ENCODE data around the gene TTLL11. TPM values are rescaled to one million over a fixed set of nuclear protein-coding genes. Genes with fewer than 3 reads are reported as not detected.

TTLL11 gene
- total RNA-seq, 1 donor from 2014 or later, result 6.9 TPM

DNA sequence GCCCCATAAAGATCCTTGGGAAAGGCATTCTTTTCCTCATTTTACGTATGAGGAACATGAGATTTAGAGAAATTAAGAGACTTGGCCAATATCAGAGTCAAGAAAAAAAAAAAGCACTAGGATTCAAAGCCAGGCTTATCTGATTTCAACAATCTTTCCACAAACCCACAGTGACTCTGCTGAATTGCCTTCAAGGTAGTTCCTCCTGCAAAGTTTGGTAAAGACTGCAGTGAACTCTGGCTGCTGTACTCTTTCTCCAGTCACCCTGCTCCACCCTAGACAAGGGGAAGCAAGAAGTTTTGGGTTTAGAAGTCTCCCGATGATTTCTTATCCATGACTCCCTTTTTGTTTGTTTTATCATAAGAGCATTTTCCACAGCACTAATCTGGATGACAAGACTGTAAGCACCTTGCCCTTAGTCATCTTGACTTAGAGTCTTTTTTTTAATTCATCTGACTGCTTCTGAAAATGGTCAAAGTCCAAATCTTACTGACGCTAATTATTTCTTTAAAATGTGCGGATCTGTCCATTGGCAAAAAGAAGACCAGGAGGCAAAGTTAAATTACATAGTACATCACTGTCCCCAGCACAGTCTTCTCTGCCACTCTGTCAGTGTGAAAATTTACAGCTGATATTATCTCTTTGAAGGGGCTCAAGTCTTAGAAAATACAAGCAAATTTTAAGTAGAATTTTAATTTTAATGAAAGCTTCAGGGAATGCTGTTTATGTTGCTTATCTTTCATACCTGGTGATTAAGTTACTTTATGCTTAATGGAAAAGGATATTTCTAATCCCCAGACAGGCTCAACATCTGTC, 180.1 kb downstream of the TTLL11 start:
- H3K9me3 Mint-ChIP-seq (ENCODE audit: unreplicated experiment), result peaks cover 3% of the 10 kb centered on the region
- H3K27me3 ChIP-seq (ENCODE audit: insufficient read depth, low read length), result no peaks in the 10 kb centered on the region
- no peaks in the 10 kb centered on the region for H3K36me3 Mint-ChIP-seq (ENCODE audit: low read depth, unreplicated experiment)
- TF ChIP-seq, protein P1, sequence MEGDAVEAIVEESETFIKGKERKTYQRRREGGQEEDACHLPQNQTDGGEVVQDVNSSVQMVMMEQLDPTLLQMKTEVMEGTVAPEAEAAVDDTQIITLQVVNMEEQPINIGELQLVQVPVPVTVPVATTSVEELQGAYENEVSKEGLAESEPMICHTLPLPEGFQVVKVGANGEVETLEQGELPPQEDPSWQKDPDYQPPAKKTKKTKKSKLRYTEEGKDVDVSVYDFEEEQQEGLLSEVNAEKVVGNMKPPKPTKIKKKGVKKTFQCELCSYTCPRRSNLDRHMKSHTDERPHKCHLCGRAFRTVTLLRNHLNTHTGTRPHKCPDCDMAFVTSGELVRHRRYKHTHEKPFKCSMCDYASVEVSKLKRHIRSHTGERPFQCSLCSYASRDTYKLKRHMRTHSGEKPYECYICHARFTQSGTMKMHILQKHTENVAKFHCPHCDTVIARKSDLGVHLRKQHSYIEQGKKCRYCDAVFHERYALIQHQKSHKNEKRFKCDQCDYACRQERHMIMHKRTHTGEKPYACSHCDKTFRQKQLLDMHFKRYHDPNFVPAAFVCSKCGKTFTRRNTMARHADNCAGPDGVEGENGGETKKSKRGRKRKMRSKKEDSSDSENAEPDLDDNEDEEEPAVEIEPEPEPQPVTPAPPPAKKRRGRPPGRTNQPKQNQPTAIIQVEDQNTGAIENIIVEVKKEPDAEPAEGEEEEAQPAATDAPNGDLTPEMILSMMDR (IDR thresholded peaks at IDR 0.05; ENCODE audit: insufficient read depth, low read depth, low read length), result no peak
- TF ChIP-seq EZH2 (IDR thresholded peaks at IDR 0.05; ENCODE audit: insufficient read depth, low read length), result no peak
- H3K4me2 ChIP-seq (ENCODE audit: low read length), result no peak overlapping the region
- H4K20me1 ChIP-seq (ENCODE audit: insufficient read depth, low read length), result no peaks in the 10 kb centered on the region
- no peaks in the 10 kb centered on the region for H3K36me3 ChIP-seq (ENCODE audit: insufficient read depth, low read length)
- H3K9ac ChIP-seq (ENCODE audit: low read length), result no peak overlapping the region
- no peaks in the 10 kb centered on the region for H3K79me2 ChIP-seq (ENCODE audit: insufficient read depth, low read length)
- no peak for FAIRE-seq
- H3K9me3 ChIP-seq (ENCODE audit: insufficient read depth, low read depth, low read length), result no peaks in the 10 kb centered on the region
- H3K27me3 Mint-ChIP-seq (ENCODE audit: low read depth, unreplicated experiment), result peaks cover 35% of the 10 kb centered on the region
- peaks cover 16% of the 10 kb centered on the region for H3K4me1 Mint-ChIP-seq (ENCODE audit: low read depth, unreplicated experiment)
- no peaks in the 10 kb centered on the region for H3K4me1 ChIP-seq (ENCODE audit: insufficient read depth, low read length)
- DNase-seq (ENCODE audit: low read depth), result peak; percentile 23
- no peak overlapping the region for H2AFZ ChIP-seq (ENCODE audit: low read depth, low read length)
- H3K27ac Mint-ChIP-seq (ENCODE audit: unreplicated experiment), result no peak overlapping the region
- no peak overlapping the region for H3K4me3 Mint-ChIP-seq (ENCODE audit: unreplicated experiment)
- no peak overlapping the region for H3K4me3 ChIP-seq (ENCODE audit: insufficient read depth, low read depth, low read length)
- no peak overlapping the region for H3K27ac ChIP-seq (ENCODE audit: low read depth, low read length)

DNA sequence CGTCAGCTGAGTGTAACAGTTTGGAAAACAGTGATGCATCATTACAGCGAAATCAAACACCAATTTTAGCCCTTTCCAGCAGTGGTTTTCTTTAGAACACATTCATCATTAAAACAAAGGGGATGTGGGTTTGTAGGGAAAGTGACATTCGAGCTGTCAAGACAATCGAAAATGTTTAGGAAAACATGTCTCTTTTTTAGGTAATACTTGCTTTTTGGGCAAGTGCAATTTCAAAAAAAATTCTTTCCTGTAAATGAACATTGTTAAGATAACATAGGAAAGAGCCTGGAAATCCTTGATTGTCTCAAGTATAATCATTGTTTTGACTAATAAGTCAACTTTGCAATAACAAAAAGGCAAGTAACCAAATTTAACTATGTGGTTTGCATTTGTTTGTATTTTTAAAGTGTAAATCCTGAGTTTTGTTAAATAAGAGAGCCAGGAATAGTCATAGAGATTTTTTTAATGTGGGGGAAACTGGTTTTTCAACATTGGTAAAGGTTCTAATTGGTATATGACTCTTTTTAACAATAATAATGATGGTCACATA, 182.5 kb downstream of the TTLL11 start:
- H3K27ac ChIP-seq (ENCODE audit: low read depth, low read length), result no peak overlapping the region
- no peaks in the 10 kb centered on the region for H3K9me3 ChIP-seq (ENCODE audit: insufficient read depth, low read depth, low read length)
- H3K4me3 Mint-ChIP-seq (ENCODE audit: unreplicated experiment), result no peak overlapping the region
- peaks cover 18% of the 10 kb centered on the region for H3K4me1 Mint-ChIP-seq (ENCODE audit: low read depth, unreplicated experiment)
- no peaks in the 10 kb centered on the region for H3K36me3 ChIP-seq (ENCODE audit: insufficient read depth, low read length)
- peak; percentile 41 for DNase-seq (ENCODE audit: low read depth)
- peaks cover 3% of the 10 kb centered on the region for H3K9me3 Mint-ChIP-seq (ENCODE audit: unreplicated experiment)
- H3K4me1 ChIP-seq (ENCODE audit: insufficient read depth, low read length), result no peaks in the 10 kb centered on the region
- H3K36me3 Mint-ChIP-seq (ENCODE audit: low read depth, unreplicated experiment), result no peaks in the 10 kb centered on the region
- no peak overlapping the region for H3K9ac ChIP-seq (ENCODE audit: low read length)
- H3K27ac Mint-ChIP-seq (ENCODE audit: unreplicated experiment), result no peak overlapping the region
- no peak for FAIRE-seq
- no peak overlapping the region for H2AFZ ChIP-seq (ENCODE audit: low read depth, low read length)
- no peak for TF ChIP-seq EZH2 (IDR thresholded peaks at IDR 0.05; ENCODE audit: insufficient read depth, low read length)
- TF ChIP-seq, protein P1 (IDR thresholded peaks at IDR 0.05; ENCODE audit: insufficient read depth, low read depth, low read length), result no peak
- H4K20me1 ChIP-seq (ENCODE audit: insufficient read depth, low read length), result no peaks in the 10 kb centered on the region
- H3K4me3 ChIP-seq (ENCODE audit: insufficient read depth, low read depth, low read length), result no peak overlapping the region
- no peaks in the 10 kb centered on the region for H3K27me3 ChIP-seq (ENCODE audit: insufficient read depth, low read length)
- peaks cover 38% of the 10 kb centered on the region for H3K27me3 Mint-ChIP-seq (ENCODE audit: low read depth, unreplicated experiment)
- no peak overlapping the region for H3K4me2 ChIP-seq (ENCODE audit: low read length)
- no peaks in the 10 kb centered on the region for H3K79me2 ChIP-seq (ENCODE audit: insufficient read depth, low read length)

DNA sequence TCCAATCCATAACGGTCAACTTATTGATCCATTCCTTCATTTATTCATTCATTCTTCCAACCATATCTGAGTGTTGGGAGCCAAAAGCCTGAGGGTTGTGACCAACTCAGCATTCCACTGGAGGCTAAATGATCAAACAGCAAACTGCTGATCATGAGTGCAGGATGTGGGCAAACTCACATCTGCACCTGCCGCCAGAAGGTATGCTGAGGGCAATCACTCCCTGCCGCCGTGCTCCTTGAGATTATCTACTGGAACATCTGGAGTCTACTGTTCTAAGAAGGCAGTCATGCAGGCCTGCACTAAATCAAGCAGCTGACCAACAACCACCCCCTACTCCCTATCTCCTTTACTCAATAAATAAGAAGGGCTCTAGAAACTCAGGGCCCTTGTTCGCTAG, 184.0 kb downstream of the TTLL11 start:
- Histone ChIP-seq H3K9me3 (ENCODE audit: insufficient read depth, low read depth, low read length) (no peaks in the 10 kb centered on the region), H3K4me2 (ENCODE audit: low read length) (no peak overlapping the region), H3K9ac (ENCODE audit: low read length) (no peak overlapping the region), H2AFZ (ENCODE audit: low read depth, low read length) (no peak overlapping the region), H3K36me3 (ENCODE audit: insufficient read depth, low read length) (no peaks in the 10 kb centered on the region), H3K4me3 (ENCODE audit: insufficient read depth, low read depth, low read length) (no peak overlapping the region), H3K27ac (ENCODE audit: low read depth, low read length) (no peak overlapping the region), H4K20me1 (ENCODE audit: insufficient read depth, low read length) (no peaks in the 10 kb centered on the region), H3K27me3 (ENCODE audit: insufficient read depth, low read length) (no peaks in the 10 kb centered on the region), H3K4me1 (ENCODE audit: insufficient read depth, low read length) (no peaks in the 10 kb centered on the region), H3K79me2 (ENCODE audit: insufficient read depth, low read length) (no peaks in the 10 kb centered on the region)
- Mint-ChIP-seq H3K27ac (ENCODE audit: unreplicated experiment) (no peak overlapping the region), H3K9me3 (ENCODE audit: unreplicated experiment) (peaks cover 3% of the 10 kb centered on the region), H3K4me3 (ENCODE audit: unreplicated experiment) (no peak overlapping the region), H3K36me3 (ENCODE audit: low read depth, unreplicated experiment) (no peaks in the 10 kb centered on the region), H3K27me3 (ENCODE audit: low read depth, unreplicated experiment) (peaks cover 29% of the 10 kb centered on the region), H3K4me1 (ENCODE audit: low read depth, unreplicated experiment) (peaks cover 18% of the 10 kb centered on the region)
- no peak for TF ChIP-seq EZH2 (IDR thresholded peaks at IDR 0.05; ENCODE audit: insufficient read depth, low read length)
- TF ChIP-seq, protein P1 (IDR thresholded peaks at IDR 0.05; ENCODE audit: insufficient read depth, low read depth, low read length), result no peak
- FAIRE-seq (no peak), DNase-seq (ENCODE audit: low read depth) (no peak)
